CD4-positive, alpha-beta T cell treated with Interferon gamma for 1 hour (primary cell): ENCODE measurements around the gene FAM228B.
"Not testable (repeated sequence)": the region's sequence is repeated elsewhere in the genome, so short reads cannot be mapped to it uniquely, and the experiment has no call there.

Experiments
- DNase-seq: peaks from one replicate; pipeline ENCODE4 v3.0.0-alpha.2; 2020

The FAM228B gene

GRCh38 chr2:24162494-24162893 is 39.2 kb downstream of the FAM228B start:
- DNase-seq = no peak

- DNase-seq = no peak
These were observed 39.9 kb downstream of the FAM228B start for GRCh38 chr2:24163186-24163585.

GRCh38 chr2:24163601-24164000 is 40.3 kb downstream of the FAM228B start:
- no peak for DNase-seq

GRCh38 chr2:24164416-24164973 is 41.2 kb downstream of the FAM228B start:
- DNase-seq = no peak

- no peak for DNase-seq
These were observed 45.8 kb downstream of the FAM228B start for GRCh38 chr2:24169023-24169422.

- no peak for DNase-seq
These were observed 51.6 kb downstream of the FAM228B start, which contains the start of gene FAM228A for GRCh38 chr2:24174851-24175277. FAM228A (plus strand) TSS chr2:24175053; CDS start chr2:24175481, 428 bp downstream.

GRCh38 chr2:24175631-24176187 is 52.4 kb downstream of the FAM228B start:
- no peak for DNase-seq

- DNase-seq = no peak
These were observed 53.1 kb downstream of the FAM228B start for GRCh38 chr2:24176326-24176725.

GRCh38 chr2:24179683-24180082 is 56.4 kb downstream of the FAM228B start:
- DNase-seq = no peak

- no peak for DNase-seq
These were observed 58.6 kb downstream of the FAM228B start for GRCh38 chr2:24181849-24182248.

GRCh38 chr2:24182507-24182906 is 59.2 kb downstream of the FAM228B start:
- DNase-seq = no peak

- DNase-seq = no peak
These were observed 60.2 kb downstream of the FAM228B start for GRCh38 chr2:24183366-24184069.

- no peak for DNase-seq
These were observed 66.3 kb downstream of the FAM228B start for GRCh38 chr2:24189551-24189950.

GRCh38 chr2:24190503-24190902 is 67.2 kb downstream of the FAM228B start:
- DNase-seq = no peak

- no peak for DNase-seq
These were observed 67.9 kb downstream of the FAM228B start for GRCh38 chr2:24191156-24191555.

- no peak for DNase-seq
These were observed 68.6 kb downstream of the FAM228B start for GRCh38 chr2:24191848-24192247.

- not testable (repeated sequence) for DNase-seq
These were observed 73.9 kb downstream of the FAM228B start for GRCh38 chr2:24197213-24197612.

- no peak for DNase-seq
These were observed 76.8 kb downstream of the FAM228B start for GRCh38 chr2:24199968-24200590.

GRCh38 chr2:24200799-24201198 is 77.5 kb downstream of the FAM228B start:
- no peak for DNase-seq

GRCh38 chr2:24203029-24203786 is 79.9 kb downstream of the FAM228B start:
- DNase-seq = no peak

- DNase-seq = no peak
These were observed 80.5 kb downstream of the FAM228B start for GRCh38 chr2:24203787-24204150.

- DNase-seq = no peak
These were observed 81.2 kb downstream of the FAM228B start for GRCh38 chr2:24204505-24204904.

- no peak for DNase-seq
These were observed 81.9 kb downstream of the FAM228B start for GRCh38 chr2:24205131-24205530.
